ENCODE results near the gene TRIM62. TPM values are rescaled to one million over a fixed set of nuclear protein-coding genes. Genes with fewer than 3 reads are reported as not detected.

TRIM62 gene
- total RNA-seq, 1 donor from 2014 or later: 6.5 TPM

- intact Hi-C loops (cut with DNase I): no loop called here
- no peaks in the 10 kb centered on the region for H3K27me3 ChIP-seq (ENCODE audit: low read depth)
- H3K4me3 ChIP-seq: no peak overlapping the region
- TF ChIP-seq, protein P1, sequence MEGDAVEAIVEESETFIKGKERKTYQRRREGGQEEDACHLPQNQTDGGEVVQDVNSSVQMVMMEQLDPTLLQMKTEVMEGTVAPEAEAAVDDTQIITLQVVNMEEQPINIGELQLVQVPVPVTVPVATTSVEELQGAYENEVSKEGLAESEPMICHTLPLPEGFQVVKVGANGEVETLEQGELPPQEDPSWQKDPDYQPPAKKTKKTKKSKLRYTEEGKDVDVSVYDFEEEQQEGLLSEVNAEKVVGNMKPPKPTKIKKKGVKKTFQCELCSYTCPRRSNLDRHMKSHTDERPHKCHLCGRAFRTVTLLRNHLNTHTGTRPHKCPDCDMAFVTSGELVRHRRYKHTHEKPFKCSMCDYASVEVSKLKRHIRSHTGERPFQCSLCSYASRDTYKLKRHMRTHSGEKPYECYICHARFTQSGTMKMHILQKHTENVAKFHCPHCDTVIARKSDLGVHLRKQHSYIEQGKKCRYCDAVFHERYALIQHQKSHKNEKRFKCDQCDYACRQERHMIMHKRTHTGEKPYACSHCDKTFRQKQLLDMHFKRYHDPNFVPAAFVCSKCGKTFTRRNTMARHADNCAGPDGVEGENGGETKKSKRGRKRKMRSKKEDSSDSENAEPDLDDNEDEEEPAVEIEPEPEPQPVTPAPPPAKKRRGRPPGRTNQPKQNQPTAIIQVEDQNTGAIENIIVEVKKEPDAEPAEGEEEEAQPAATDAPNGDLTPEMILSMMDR (IDR thresholded peaks at IDR 0.05): no peak
- no peak overlapping the region for H3K27ac ChIP-seq
- ATAC-seq: no peak
- H3K9me3 ChIP-seq: no peaks in the 10 kb centered on the region
- peaks cover 3% of the 10 kb centered on the region for H3K36me3 ChIP-seq
- no peaks in the 10 kb centered on the region for H3K4me1 ChIP-seq
- no peak for DNase-seq
Observed at GRCh38 chr1:33169290-33170055, 12.4 kb downstream of the TRIM62 start.

GRCh38 chr1:33168556-33169289 is 13.1 kb downstream of the TRIM62 start:
- DNase-seq: no peak
- Histone ChIP-seq H3K27me3 (ENCODE audit: low read depth) (no peaks in the 10 kb centered on the region), H3K36me3 (peaks cover 3% of the 10 kb centered on the region), H3K27ac (no peak overlapping the region), H3K9me3 (no peaks in the 10 kb centered on the region), H3K4me1 (no peaks in the 10 kb centered on the region), H3K4me3 (no peak overlapping the region)
- ATAC-seq: no peak
- TF ChIP-seq, protein P1 (IDR thresholded peaks at IDR 0.05): no peak
- intact Hi-C loops (cut with DNase I): no loop called here

DNA sequence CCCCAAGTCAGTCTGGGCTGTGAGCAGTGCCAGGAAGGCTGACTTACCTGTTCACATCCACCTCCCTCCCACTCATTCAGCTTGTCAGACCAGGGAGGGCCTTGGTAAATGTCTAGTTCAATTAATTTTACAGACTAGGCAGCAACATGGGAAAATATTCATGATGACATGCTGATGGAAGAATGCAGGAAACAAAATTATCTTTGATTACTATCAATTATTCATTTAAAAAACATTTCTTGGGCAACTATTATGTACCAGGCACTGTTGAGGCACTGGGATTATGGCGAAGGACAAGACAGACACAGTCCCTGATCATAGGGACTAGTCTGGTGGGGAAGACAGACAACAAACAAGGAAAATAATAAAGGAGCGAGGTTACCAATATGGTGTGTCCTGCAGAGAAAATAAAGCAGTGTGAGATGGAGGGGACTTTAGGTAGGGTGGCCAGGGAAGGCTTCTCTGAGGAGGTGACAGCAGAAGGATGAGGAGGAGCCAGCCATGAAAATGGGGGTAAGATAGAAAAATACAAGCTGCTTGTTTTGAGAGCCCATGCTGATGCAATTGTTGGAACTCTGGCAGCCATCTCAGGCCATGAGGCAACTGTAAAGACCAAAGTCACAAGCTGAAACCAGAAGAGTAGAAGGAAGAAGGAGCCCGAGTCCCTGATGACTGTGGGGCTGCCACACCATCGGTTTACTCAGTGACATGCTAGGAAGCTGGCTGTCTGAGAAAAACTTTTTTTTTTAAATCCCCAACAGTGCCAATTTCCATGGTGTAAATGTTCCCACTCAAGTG is 14.0 kb downstream of the TRIM62 start:
- Histone ChIP-seq H3K4me3 (no peak overlapping the region), H3K27ac (no peak overlapping the region), H3K36me3 (peaks cover 3% of the 10 kb centered on the region), H3K27me3 (ENCODE audit: low read depth) (no peaks in the 10 kb centered on the region), H3K4me1 (no peaks in the 10 kb centered on the region), H3K9me3 (no peaks in the 10 kb centered on the region)
- no peak for DNase-seq
- ATAC-seq: no peak
- TF ChIP-seq, protein P1 (IDR thresholded peaks at IDR 0.05): no peak
- intact Hi-C loops (cut with DNase I): no loop called here

- Histone ChIP-seq H3K4me1 (peaks cover 8% of the 10 kb centered on the region), H3K9me3 (no peaks in the 10 kb centered on the region), H3K27me3 (ENCODE audit: low read depth) (no peaks in the 10 kb centered on the region), H3K4me3 (no peak overlapping the region), H3K27ac (no peak overlapping the region), H3K36me3 (peaks cover 3% of the 10 kb centered on the region)
- DNase-seq (no peak), ATAC-seq (no peak)
- TF ChIP-seq, protein P1 (IDR thresholded peaks at IDR 0.05): no peak
- intact Hi-C loops (cut with DNase I): no loop called here
Observed at GRCh38 chr1:33165809-33166208, 16.0 kb downstream of the TRIM62 start.

DNA sequence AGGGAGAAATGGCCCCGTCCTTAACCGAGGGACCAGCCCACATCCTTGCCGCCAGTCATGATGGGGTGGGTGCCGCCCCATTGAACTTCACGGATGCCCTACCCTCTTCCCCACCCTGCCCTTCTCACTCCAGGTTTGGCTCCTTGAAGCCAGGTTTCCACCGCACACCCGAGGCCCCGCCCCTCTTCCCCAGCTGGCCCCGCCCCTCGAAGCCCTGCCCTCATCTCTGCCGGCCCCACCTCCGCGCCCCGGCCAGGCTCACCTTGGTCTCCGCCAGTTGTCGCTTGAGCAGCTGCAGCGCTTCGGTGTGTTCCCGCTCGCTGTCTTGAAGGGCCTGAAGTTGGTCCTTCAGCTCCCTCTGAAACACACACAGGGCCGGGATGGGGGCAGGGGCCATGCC is 16.6 kb downstream of the TRIM62 start:
- ATAC-seq: no peak
- H3K9me3 ChIP-seq: no peaks in the 10 kb centered on the region
- H3K36me3 ChIP-seq: peaks cover 3% of the 10 kb centered on the region
- no peak for DNase-seq
- intact Hi-C loops (cut with DNase I): no loop called here
- H3K4me3 ChIP-seq: no peak overlapping the region
- TF ChIP-seq, protein P1 (IDR thresholded peaks at IDR 0.05): no peak
- peaks cover 8% of the 10 kb centered on the region for H3K4me1 ChIP-seq
- H3K27me3 ChIP-seq (ENCODE audit: low read depth): no peaks in the 10 kb centered on the region
- H3K27ac ChIP-seq: no peak overlapping the region

Measured in lower lobe of right lung (tissue), 2 donors.